Measurements from ENCODE around the gene HLA-DQB2.

DNA sequence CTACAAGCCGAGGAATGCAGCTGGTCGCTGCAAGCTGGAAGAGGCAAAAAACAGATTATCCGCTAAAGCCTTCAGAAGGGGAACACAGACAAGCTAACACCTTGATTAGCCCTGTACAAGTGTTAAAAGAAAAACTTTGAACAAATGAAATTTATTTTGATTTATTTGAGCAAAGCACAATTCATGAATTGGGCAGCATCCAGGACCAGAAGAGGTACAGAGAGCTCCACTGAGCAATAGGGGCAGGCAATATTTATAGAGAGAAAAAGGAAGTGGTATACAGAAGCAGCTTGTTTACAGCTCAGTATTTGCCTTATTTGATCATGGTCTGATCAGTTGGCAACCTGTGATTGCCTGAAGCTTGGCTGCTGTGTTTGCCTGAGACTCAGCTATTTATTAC, 35.8 kb upstream of the HLA-DQB2 start:
- TF ChIP-seq CTCF (IDR thresholded peaks at IDR 0.05; ENCODE audit: low read length): no peak
- no peak for TF ChIP-seq EZH2 (optimal IDR thresholded peaks at IDR 0.05; ENCODE audit: low read depth, low read length)
